GM18526 (cell line): ENCODE data around the gene DTX2.
"Not testable (repeated sequence)": the region's sequence is repeated elsewhere in the genome, so short reads cannot be mapped to it uniquely, and the experiment has no call there.

ENCODE experiments used
- POLR2A ChIP-seq: IDR thresholded peaks from 3 replicates; pipeline ENCODE4 v1.6.1; 2011; ENCODE audit not compliant: insufficient read length; ENCODE audit errors: extremely low read depth

Gene DTX2

DNA sequence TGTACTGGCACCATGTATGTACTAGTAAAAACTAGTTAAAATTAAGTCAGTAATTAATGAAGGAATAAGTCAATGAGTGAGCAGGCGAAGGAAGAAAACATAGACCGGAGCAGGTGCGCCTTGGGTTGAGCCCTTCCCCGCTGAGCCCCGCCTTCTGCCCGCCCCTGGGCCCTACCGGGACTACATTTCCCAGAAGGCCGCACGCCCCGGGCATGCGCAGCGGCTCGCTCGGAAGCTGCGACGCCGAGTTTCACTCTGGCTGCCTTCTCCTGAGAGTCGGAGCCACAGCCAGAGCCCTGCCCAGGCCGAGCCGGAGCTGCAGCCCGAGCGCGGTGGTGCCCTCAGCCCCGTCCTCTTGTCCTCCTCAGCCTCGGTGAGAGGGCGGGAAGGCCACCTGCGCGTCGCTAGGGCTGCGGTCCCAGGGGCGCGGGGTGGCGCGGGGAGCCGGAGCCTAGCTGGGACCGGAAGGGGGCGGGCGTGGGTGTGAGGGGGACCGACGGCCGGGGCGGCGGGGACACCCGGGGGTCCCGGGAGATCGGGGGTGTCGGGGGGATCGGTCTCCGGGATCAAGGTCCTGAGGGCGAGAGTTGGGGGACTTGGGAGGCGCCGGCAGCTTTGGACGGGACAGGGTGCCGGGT is at the start of gene DTX2:
Gene DTX2, plus strand, starts transcription at position 246 of the 638 bp plus-strand sequence. CDS start 18,801 bp downstream, outside the sequence.
- not testable (repeated sequence) for TF ChIP-seq POLR2A

DNA sequence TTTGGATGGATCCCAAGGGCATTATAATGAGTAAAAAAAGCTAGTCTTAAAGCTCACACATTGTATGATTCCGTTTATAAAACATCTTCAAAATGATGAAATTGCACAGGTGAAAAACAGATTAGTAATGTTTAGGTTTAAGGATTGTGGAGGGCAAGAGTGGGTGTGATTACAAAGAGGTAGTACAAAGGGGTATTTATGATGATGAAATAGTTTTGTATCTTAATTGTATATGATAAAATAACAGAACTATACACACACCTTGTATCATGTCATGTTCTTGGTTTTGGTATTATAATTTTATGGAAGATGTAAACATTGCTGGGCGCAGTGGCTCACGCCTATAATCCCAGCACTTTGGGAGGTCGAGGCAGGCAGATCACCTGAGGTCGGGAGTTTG is 49.3 kb upstream of the DTX2 start:
- no peak for TF ChIP-seq POLR2A

DNA sequence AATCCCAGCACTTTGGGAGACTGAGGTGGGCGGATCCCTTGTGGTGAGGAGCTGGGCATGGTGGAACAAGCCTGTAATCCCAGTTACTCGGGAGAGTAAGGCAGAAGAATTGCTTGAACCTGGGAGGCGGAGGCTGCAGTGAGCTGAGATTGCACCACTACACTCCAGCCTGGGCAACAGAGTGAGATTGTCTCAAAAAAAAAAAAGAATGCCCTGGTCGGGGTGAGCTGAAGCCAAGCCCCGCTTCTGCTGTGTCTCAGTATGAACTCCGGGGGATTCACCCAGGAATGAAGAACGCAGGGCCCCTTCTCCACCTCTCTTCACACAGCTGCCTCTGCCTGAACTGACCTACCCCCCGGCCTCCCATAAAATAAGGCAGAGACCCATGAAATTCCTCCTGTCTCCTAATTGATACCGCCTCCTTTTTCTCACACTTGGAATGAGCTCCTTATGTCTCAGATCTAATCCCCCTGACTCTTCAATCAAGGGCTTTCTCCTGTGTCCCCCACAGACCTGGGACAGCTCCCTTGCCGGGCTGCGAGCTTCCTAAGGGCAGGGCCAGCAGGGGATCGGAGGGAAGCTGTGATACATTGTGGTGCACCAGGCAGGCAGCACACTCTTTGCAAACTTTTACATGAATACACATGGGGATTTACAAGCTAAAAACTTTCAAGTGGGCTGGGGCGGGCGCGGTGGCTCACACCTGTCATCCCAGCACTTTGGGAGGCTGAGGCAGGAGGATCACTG is 37.7 kb upstream of the DTX2 start:
- no peak for TF ChIP-seq POLR2A

DNA sequence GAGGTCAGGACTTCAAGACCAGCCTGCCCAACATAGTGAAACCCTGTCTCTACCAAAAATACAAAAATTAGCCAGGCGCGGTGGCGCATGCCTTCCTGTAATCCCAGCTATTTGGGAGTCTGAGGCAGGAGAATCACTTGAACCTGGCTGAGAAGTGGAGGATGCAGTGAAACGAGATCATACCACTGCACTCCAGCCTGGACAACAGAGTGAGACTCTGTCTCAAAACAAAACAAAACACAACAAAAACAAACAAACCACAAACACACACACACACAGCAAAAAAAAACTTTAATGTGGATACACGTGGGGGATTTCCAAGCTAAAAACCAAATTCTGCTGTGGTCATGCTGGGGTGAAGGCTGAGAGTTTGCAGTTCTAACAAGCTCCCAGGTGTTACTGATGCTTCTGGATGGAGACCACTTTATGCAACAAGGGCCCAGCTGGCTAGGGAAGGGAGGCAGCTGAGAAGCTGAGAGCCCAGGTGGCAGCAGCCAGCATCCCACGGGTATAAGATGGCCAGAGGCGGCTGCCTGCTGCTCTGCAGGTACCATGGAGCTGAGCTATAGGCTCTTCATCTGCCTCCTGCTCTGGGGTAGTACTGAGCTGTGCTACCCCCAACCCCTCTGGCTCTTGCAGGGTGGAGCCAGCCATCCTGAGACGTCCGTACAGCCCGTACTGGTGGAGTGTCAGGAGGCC is 36.9 kb upstream of the DTX2 start, which contains the start of gene ZP3:
Gene ZP3, plus strand, starts transcription at position 538 of the 699 bp plus-strand sequence. Its CDS starts 15 bp downstream, at position 553.
- no peak for TF ChIP-seq POLR2A

DNA sequence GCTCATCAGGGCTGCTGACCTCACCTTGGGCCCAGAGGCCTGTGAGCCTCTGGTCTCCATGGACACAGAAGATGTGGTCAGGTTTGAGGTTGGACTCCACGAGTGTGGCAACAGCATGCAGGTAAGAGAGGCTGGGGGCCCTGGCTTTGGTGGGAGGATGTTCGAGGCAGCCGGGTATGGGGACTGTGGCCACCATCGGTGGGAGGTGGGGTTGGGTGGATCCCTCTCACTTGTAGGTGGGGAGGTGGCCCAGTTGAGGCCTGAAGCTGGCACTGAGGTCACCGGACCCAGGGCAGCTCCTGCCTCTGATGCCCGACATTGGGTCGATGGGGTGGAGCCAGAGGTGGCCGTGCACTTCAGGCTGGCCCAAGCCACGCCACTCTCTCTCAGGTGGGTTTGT is 36.4 kb upstream of the DTX2 start:
- TF ChIP-seq POLR2A = no peak

DNA sequence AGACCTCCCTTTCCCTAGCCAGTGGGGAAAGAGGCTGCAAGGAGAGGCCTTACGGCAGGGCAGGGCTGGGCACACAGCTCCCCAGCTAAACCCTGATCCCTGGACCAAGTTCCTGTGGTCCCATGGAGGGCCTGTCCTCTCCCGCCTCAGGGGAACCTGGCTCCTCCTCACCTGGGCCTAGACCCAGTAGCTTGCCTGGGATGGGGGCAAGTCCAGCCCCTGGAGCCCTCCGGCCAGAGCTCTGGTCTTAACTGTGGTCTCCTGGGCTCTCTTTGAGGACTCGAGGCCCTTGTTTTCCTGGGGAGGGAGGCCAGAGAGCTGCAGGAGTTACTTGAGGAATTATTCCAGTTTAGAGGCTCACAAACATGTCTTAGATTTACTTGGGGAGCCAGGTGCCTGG is 35.3 kb upstream of the DTX2 start:
- no peak for TF ChIP-seq POLR2A

DNA sequence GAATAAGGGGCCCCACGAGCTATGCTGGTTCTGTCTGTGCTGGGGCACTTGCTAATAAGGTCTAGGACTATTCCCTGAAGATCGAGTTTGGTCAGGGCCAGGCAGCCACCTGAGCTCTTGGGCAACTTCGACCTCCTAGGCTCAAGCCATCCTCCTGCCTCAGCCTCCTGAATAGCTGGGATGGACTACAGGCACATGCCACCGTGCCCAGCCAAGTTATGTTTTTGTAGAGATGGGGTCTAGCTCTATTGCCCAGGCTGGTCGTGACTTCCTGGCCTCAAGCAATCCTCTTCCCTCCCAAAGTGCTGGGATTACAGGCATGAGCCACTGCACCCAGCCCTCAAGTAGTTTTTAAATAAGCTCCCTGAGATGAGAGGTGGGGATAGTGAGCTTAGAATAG is 33.9 kb upstream of the DTX2 start:
- no peak for TF ChIP-seq POLR2A

DNA sequence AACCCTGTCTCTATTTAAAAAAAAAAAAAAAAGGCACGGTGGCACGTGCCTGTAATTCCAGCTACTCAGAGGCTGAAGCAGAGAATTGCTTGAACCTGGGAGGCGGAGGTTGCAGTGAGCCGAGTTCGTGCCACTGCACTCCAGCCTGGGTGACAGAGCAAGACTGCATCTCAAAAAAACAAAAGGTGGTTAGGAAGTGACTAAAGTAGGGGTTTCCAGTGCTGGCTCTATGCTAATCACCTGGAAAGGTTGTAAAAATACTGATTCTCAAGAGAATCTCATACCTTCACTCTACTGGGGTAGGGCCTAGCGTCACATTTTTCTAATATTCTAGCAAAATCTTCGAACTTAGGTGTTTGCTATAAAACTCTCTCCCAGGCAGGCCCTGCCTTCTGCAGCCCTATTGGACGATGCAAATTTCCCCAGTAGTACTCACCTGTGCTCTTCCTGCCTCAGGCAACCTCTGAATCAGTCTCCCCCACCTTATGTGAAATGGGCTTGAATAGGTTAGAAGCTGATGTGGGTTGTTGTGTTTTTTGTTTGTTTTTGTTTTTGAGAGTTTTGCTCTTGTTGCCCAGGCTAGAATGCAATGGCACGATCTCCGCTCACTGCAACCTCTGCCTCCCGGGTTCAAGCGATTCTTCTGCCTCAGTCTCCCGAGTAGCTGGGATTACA is 33.2 kb upstream of the DTX2 start:
- no peak for TF ChIP-seq POLR2A

DNA sequence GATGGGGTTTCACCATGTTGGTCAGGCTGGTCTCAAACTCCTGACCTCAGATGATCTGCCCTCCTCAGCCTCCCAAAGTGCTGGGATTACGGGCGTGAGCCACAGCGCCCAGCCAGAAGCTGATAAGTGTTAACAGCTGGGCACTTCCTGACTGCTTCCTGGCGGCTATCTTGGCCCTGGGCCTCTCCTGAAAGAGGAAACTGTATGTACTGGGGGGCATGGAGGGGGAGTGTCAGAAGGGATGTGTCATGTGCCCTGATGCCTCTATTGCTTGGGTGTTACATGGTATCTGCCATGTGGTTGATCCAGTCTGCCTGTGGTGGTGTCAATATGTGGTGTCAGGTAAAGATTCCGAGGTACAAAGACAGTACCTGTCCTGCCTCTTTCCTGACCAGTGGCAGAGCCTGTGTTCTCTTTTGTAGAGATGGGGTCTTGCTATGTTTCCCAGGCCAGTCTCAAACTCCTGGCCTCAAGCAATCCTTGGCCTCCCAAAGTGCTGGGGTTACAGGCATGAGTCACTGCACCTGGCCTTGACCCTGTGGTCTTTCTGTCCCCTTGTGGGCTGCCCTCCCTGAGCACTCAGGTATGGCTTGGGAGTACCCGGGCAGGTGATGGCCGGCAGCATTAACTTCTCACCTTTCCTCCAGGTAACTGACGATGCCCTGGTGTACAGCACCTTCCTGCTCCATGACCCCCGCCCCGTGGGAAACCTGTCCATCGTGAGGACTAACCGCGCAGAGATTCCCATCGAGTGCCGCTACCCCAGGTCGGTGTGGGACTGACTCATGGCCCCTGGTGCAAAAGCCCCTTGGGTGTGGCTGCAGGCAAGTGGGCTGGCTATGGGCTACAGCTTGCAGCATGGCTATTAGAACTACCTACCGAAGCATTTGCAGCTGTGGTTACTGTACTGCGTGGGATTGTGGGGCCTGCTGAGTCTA is 32.4 kb upstream of the DTX2 start:
- no peak for TF ChIP-seq POLR2A

DNA sequence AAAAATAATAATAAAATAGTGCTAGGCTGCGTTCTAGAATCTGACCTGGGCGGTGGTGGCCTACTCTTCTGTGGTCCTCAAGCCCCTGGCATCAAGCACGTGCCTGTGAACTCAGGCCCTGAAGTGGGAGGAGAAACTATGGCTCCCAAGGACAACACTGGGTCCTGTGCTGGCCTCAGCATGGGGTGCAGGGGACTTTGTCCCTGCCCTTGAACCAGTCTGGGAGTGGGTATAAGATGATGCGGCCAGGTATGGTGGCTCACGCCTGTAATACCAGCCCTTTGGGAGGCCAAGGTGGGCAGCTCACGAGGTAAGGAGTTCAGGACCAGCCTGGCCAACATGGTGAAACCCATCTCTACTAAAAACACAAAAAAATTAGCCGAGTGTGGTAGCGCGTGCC is 31.3 kb upstream of the DTX2 start:
- no peak for TF ChIP-seq POLR2A

DNA sequence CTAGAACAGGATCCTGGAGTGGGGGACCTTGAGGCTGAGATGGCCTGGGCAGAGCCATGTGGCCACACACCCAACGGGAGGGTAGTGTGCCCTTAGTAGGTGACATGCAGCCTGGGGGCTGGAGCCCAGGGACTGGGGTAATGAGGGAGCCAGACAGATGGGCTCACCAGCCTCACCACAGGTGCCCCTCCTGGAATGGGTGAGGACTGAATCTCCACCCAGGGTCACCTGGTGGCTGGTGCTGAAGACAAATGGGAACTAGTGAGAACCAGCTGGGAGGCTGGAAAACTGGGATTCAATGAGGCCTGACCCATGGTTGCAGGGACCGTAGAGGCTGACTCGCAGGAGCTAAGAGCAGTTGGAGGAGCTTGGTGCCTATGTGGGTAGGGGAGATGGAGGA is 30.7 kb upstream of the DTX2 start:
- no peak for TF ChIP-seq POLR2A

DNA sequence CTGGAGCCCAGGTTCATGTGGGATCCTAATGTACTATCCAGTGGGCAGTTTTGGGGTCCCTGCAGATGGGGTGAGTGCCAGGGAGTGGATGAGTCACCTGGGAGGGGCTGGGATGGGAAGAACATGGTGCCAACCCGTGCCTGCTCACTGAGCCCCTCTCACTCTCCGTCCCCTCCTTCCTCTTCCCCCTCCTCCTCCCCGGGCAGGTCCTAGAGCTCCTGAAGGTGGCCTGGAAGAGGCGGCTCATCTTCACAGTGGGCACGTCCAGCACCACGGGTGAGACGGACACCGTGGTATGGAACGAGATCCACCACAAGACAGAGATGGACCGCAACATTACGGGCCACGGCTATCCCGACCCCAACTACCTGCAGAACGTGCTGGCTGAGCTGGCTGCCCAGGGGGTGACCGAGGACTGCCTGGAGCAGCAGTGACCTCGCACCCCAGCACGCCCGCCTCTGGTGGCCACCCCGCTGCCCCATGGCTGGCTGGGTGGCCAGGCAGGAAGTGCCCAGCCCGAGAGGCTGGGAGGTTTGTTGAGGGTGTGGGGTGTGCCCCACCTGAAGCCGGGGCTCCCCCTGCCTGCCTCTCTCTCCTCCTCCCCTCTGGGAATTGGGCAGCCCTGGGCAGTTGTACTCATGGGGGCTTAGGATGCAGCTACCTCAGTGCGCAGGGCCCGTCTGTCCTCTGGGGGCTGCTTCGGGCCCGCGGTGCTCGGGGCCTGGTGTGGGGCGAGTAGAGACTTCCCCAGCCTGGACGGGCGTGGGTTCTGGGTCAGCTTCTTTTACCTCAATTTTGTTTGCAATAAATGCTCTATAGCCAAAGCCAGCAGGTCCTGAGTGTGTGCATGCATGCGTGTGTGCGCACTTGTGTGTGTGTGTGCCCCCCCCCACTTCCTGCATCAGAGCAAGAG is 43.9 kb downstream of the DTX2 start:
- no peak for TF ChIP-seq POLR2A

DNA sequence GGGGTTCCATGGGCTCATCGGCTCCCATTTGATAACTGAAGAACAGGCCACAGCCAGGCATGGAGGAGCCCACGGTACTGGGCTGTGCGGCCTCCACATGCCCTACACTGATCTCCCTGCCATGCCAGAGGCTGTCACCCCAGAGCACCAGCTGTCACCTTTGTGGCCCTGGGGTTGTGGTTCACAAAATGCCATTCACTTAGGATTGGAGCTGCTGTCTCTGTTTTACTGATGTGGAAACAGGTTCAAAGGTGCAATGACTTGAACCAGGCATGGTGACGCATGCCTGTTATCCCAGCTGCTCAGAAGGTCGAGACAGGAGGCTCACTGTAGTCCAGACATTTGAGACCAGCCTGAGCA is 44.6 kb downstream of the DTX2 start:
- TF ChIP-seq POLR2A = no peak
